ENCODE results near the gene KRTCAP2.

KRTCAP2 gene

GRCh38 chr1:155184835-155185782, 12.0 kb upstream of the KRTCAP2 start:
- no peak for DNase-seq (ENCODE audit: low read depth)

GRCh38 chr1:155184351-155184811, 11.3 kb upstream of the KRTCAP2 start:
- no peak for DNase-seq (ENCODE audit: low read depth)
- H3K4me3 ChIP-seq (ENCODE audit: low read length), result no peak overlapping the region
- TF ChIP-seq CTCF (conservative IDR thresholded peaks at IDR 0.05; ENCODE audit: low read length), result no peak

More at GRCh38 chr1:155184835-155185782, 12.0 kb upstream of the KRTCAP2 start:
- H3K4me3 ChIP-seq (ENCODE audit: low read length), result no peak overlapping the region
- no peak for TF ChIP-seq CTCF (conservative IDR thresholded peaks at IDR 0.05; ENCODE audit: low read length)

GRCh38 chr1:155183775-155184221, 10.7 kb upstream of the KRTCAP2 start:
- H3K4me3 ChIP-seq (ENCODE audit: low read length), result no peak overlapping the region
- no peak for DNase-seq (ENCODE audit: low read depth)
- no peak for TF ChIP-seq CTCF (conservative IDR thresholded peaks at IDR 0.05; ENCODE audit: low read length)

GRCh38 chr1:155182052-155182550, 9.0 kb upstream of the KRTCAP2 start:
- no peak overlapping the region for H3K4me3 ChIP-seq (ENCODE audit: low read length)
- TF ChIP-seq CTCF (conservative IDR thresholded peaks at IDR 0.05; ENCODE audit: low read length), result no peak
- no peak for DNase-seq (ENCODE audit: low read depth)

GRCh38 chr1:155181371-155182051, 8.4 kb upstream of the KRTCAP2 start:
- H3K4me3 ChIP-seq (ENCODE audit: low read length), result no peak overlapping the region
- TF ChIP-seq CTCF (conservative IDR thresholded peaks at IDR 0.05; ENCODE audit: low read length), result no peak
- DNase-seq (ENCODE audit: low read depth), result no peak

GRCh38 chr1:155179112-155180031, 6.3 kb upstream of the KRTCAP2 start:
- H3K4me3 ChIP-seq (ENCODE audit: low read length), result no peak overlapping the region
- no peak for DNase-seq (ENCODE audit: low read depth)
- TF ChIP-seq CTCF (conservative IDR thresholded peaks at IDR 0.05; ENCODE audit: low read length), result no peak
